GM23338 (cell line): ENCODE results near the gene CIAPIN1. TPM values are rescaled to one million over a fixed set of nuclear protein-coding genes. Genes with fewer than 3 reads are reported as not detected.
A peak's percentile ranks its signal among the peaks of the same experiment; 100 is the strongest.

Experiments
- ATAC-seq: fragments of 200-7000 bp; cut with Tn5 transposase; 3 replicates; pipeline ENCODE4 v1.9.1; 2020
- DNase-seq: peaks from one replicate; pipeline ENCODE4 v3.0.0-alpha.2; 2015; ENCODE audit warnings: low spot score
- H2AFZ ChIP-seq: fragments of 200-600 bp; sonication (generic); 2 replicates; pipeline ENCODE4 v1.8.0; 2016; ENCODE audit warnings: antibody characterized with exemption, mild to moderate bottlenecking, moderate library complexity
- H3F3A ChIP-seq: fragments of 200-600 bp; sonication (generic); replicated peaks from 2 replicates; pipeline ENCODE4 v1.8.0; 2017; ENCODE audit warnings: antibody characterized with exemption, mixed run types, low read depth
- H3K27ac ChIP-seq: fragments of 200-600 bp; sonication (generic); 2 replicates; pipeline ENCODE4 v1.6.1; 2016; ENCODE audit warnings: low read depth
- H3K27me3 ChIP-seq: fragments of 200-600 bp; sonication (generic); 2 replicates; pipeline ENCODE4 v1.8.0; 2016; ENCODE audit warnings: mild to moderate bottlenecking, mixed run types, moderate library complexity; ENCODE audit not compliant: insufficient read depth
- H3K36me3 ChIP-seq: fragments of 200-600 bp; sonication (generic); 2 replicates; pipeline ENCODE4 v1.8.0; 2016; ENCODE audit warnings: mild to moderate bottlenecking; ENCODE audit not compliant: insufficient read depth
- H3K4me1 ChIP-seq: fragments of 200-600 bp; sonication (generic); 2 replicates; pipeline ENCODE4 v1.8.0; 2016; ENCODE audit warnings: mild to moderate bottlenecking, moderate library complexity; ENCODE audit not compliant: insufficient read depth
- H3K4me2 ChIP-seq: fragments of 200-600 bp; sonication (generic); 2 replicates; pipeline ENCODE4 v1.7.1; 2017; ENCODE audit warnings: mixed run types
- H3K4me3 ChIP-seq: fragments of 200-600 bp; sonication (generic); 2 replicates; pipeline ENCODE4 v1.6.1; 2016; ENCODE audit warnings: mixed run types
- H3K79me2 ChIP-seq: fragments of 200-600 bp; sonication (generic); replicated peaks from 2 replicates; pipeline ENCODE4 v1.8.0; 2017; ENCODE audit warnings: mild to moderate bottlenecking; ENCODE audit not compliant: insufficient read depth
- H3K9me2 ChIP-seq: fragments of 200-600 bp; sonication (generic); 2 replicates; pipeline ENCODE4 v1.8.0; 2017; ENCODE audit not compliant: insufficient read depth
- H4K20me1 ChIP-seq: fragments of 200-600 bp; sonication (generic); replicated peaks from 2 replicates; pipeline ENCODE4 v1.8.0; 2017; ENCODE audit warnings: mild to moderate bottlenecking; ENCODE audit not compliant: insufficient read depth
- H3K27ac Mint-ChIP-seq: 2 replicates; pipeline ENCODE4 v1.8.0; 2020; ENCODE audit warnings: inconsistent platforms, mild to moderate bottlenecking, moderate library complexity, mixed read lengths
- H3K27me3 Mint-ChIP-seq: 3 replicates; pipeline ENCODE4 v1.8.0; 2022; ENCODE audit warnings: low read depth, mild to moderate bottlenecking, moderate library complexity, mixed read lengths, inconsistent platforms; ENCODE audit not compliant: insufficient read depth, poor library complexity
- H3K36me3 Mint-ChIP-seq: 3 replicates; pipeline ENCODE4 v1.8.0; 2021; ENCODE audit warnings: low read depth, mild to moderate bottlenecking, inconsistent platforms, moderate library complexity, mixed read lengths
- H3K4me1 Mint-ChIP-seq: 3 replicates; pipeline ENCODE4 v1.8.0; 2020; ENCODE audit warnings: mild to moderate bottlenecking, inconsistent platforms, mixed read lengths
- H3K4me3 Mint-ChIP-seq: 3 replicates; pipeline ENCODE4 v1.8.0; 2021; ENCODE audit warnings: moderate library complexity, mild to moderate bottlenecking, inconsistent platforms, mixed read lengths
- H3K9me3 Mint-ChIP-seq: 3 replicates; pipeline ENCODE4 v1.8.0; 2020; ENCODE audit warnings: moderate library complexity, mild to moderate bottlenecking, inconsistent platforms, mixed read lengths
- CREB1 ChIP-seq: fragments of 250-450 bp; sonication (Bioruptor Pico); IDR thresholded peaks from 2 replicates; pipeline ENCODE4 v1.5.0; 2020; ENCODE audit warnings: low read depth, mild to moderate bottlenecking, moderate library complexity
- ETS1 ChIP-seq: IDR thresholded peaks from 2 replicates; pipeline ENCODE4 v1.6.1; 2016; ENCODE audit warnings: antibody characterized with exemption
- EZH2 ChIP-seq: fragments of 200-600 bp; sonication (generic); IDR thresholded peaks from one replicate; pipeline ENCODE4 v1.8.0; 2017; ENCODE audit warnings: antibody characterized with exemption, mild to moderate bottlenecking, low read depth; ENCODE audit not compliant: unreplicated experiment
- REST ChIP-seq: IDR thresholded peaks from one replicate; pipeline ENCODE4 v1.6.1; 2018; ENCODE audit warnings: antibody characterized with exemption; ENCODE audit not compliant: unreplicated experiment
- STAT1 ChIP-seq: IDR thresholded peaks from one replicate; pipeline ENCODE4 v1.6.1; 2016; ENCODE audit warnings: antibody characterized with exemption; ENCODE audit not compliant: unreplicated experiment
- ZNF114 ChIP-seq: fragments of 250-450 bp; sonication (Bioruptor Pico); IDR thresholded peaks from 2 replicates; pipeline ENCODE4 v1.5.0; 2020; ENCODE audit warnings: mild to moderate bottlenecking, moderate library complexity
- ZNF331 ChIP-seq: fragments of 250-450 bp; sonication (Bioruptor Pico); IDR thresholded peaks from 2 replicates; pipeline ENCODE4 v1.5.0; 2020; ENCODE audit warnings: low read depth, mild to moderate bottlenecking, moderate library complexity
- ZNF462 ChIP-seq: fragments of 250-450 bp; sonication (Bioruptor Pico); IDR thresholded peaks from 2 replicates; pipeline ENCODE4 v1.5.0; 2020; ENCODE audit warnings: mild to moderate bottlenecking, moderate library complexity
- polyA plus RNA-seq: library from polyadenylated mRNA; unstranded; fragments of >200 nt; fragmentation: Nextera tagmentation; extraction: Ambion mirVana; gene quantifications from 2 replicates; pipeline ENCODE4 v1.2.1, GENCODE V29; 2016
- total RNA-seq: library from RNA; depleted of rRNA; stranded (reverse); fragments of >200 nt; shearing (Covaris generic); gene quantifications from 2 replicates; pipeline ENCODE4 v1.2.3, GENCODE V29; 2014

Gene CIAPIN1
- total and polyA plus RNA-seq, 2 experiments from 2014 or later, result 36.5 to 75.4 TPM

- TF ChIP-seq ETS1 (no peak), REST (no peak), ZNF114 (CRISPR knock-in tag) (no peak)
Observed at GRCh38 chr16:57475711-57476339, 28.6 kb upstream of the CIAPIN1 start (continued).

GRCh38 chr16:57474671-57475661 is 27.8 kb upstream of the CIAPIN1 start:
- H3K4me1 Mint-ChIP-seq, result peaks cover 70% of the 10 kb centered on the region
- Histone ChIP-seq H2AFZ (no peak overlapping the region), H3K4me3 (peak overlapping the region; percentile 41; the same call in 1 of the 2 replicates), H3K4me2 (peak overlapping the region; percentile 77), H4K20me1 (0 out of 2 replicates have a peak, but pooled peaks cover 3% of the 10 kb centered on the region), H3K27me3 (peaks cover 7% of the 10 kb centered on the region; the same call in 1 of the 2 replicates), H3K36me3 (peaks cover 12% of the 10 kb centered on the region; the same call in 1 of the 2 replicates), H3K79me2 (no peaks in the 10 kb centered on the region; the same call in 1 of the 2 replicates), H3K4me1 (peaks cover 58% of the 10 kb centered on the region), H3F3A (peaks cover 12% of the 10 kb centered on the region; the same call in 1 of the 2 replicates), H3K9me2 (no peaks in the 10 kb centered on the region), H3K27ac (peak overlapping the region; percentile 66; the same call in 1 of the 2 replicates)
- H3K27me3 Mint-ChIP-seq, result peaks cover 21% of the 10 kb centered on the region
- peaks cover 23% of the 10 kb centered on the region for H3K36me3 Mint-ChIP-seq
- H3K27ac Mint-ChIP-seq, result peak overlapping the region; percentile 91
- no peaks in the 10 kb centered on the region for H3K9me3 Mint-ChIP-seq
- ATAC-seq, result no peak
- no peak for DNase-seq
- peak overlapping the region; percentile 51 for H3K4me3 Mint-ChIP-seq
- TF ChIP-seq ETS1, result no peak
- no peak for TF ChIP-seq CREB1
- TF ChIP-seq EZH2, result no peak
- TF ChIP-seq STAT1, result no peak
- TF ChIP-seq ZNF114 (CRISPR knock-in tag), result no peak
- no peak for TF ChIP-seq ZNF331 (CRISPR knock-in tag)
- no peak for TF ChIP-seq ZNF462 (CRISPR knock-in tag)
